Ramos (cell line): ENCODE results near the gene HDAC8.

ENCODE experiments used
- in situ Hi-C: fragments of 300-500 bp; cut with MboI; formaldehyde crosslinking; loops from one replicate; pipeline ENCODE4 v1.14.3; 2022; ENCODE audit warnings: low sequenced_read_pairs; ENCODE audit not compliant: unreplicated experiment

The HDAC8 gene

GRCh38 chrX:72304877-72305276 lies 267.8 kb downstream of the HDAC8 start:
- in situ Hi-C loops, result no loop called here

GRCh38 chrX:72301781-72302180 lies 270.9 kb downstream of the HDAC8 start:
- in situ Hi-C loops, result no loop called here

GRCh38 chrX:72299891-72300630 lies 272.6 kb downstream of the HDAC8 start:
- in situ Hi-C loops, result no loop called here

DNA sequence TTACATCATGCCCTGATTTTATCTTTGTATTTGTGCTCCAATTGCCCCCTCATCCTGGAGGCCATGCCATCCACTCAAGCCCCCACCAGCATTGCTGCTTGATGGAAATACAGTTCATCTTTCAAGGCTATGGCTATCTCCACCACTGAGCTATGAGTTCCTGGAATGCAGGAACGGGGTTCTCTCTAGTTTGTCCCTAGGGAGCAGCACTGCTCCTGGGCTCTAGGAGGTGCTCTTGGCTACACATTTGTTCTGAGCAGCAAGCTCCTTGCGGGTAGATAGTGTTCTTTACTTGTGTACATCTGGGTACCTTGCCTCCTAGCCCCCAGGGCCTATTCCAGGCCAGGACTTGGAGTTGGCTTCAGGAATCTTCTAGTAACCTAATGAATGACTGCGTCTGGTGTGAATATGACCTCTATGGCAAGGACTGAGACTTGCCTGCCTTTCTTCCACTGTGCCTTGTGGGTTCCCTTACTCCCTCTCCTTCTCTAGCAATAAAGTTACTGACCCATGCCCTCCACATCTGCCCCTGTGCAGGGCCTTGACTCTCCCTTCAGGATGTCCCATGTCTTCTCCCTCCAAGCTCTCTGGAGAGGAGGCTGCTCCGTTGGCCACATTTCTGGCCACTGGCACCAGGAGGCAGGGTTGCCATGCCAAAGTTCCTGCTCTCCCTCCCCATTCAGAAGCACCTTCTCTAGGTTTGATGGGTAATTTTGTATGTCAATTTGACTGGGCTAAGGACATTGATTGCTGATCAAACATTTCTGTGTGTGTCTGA lies 274.5 kb downstream of the HDAC8 start:
- in situ Hi-C loops, result no loop called here

- in situ Hi-C loops, result no loop called here
These were observed 275.7 kb downstream of the HDAC8 start for GRCh38 chrX:72296991-72297390.

- in situ Hi-C loops, result no loop called here
These were observed 276.9 kb downstream of the HDAC8 start for GRCh38 chrX:72295745-72296144.

DNA sequence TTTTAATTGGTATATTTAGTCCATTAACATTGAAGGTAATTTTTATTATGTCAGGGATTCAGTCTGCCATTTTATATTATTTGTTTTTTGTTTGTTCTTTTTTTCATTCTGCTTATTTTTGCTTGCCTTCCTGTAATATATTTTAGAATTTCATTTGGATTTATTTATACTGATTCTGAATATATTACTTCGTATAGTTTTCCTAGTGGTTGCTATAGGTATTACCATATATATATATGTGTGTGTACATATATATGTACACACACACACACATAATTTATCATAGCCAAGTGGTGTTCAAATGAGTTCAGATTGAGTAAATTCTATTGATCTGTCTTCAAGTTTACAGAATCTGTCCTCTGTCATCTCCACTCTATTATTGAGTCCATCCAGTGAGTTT lies 278.1 kb downstream of the HDAC8 start:
- in situ Hi-C loops, result no loop called here

DNA sequence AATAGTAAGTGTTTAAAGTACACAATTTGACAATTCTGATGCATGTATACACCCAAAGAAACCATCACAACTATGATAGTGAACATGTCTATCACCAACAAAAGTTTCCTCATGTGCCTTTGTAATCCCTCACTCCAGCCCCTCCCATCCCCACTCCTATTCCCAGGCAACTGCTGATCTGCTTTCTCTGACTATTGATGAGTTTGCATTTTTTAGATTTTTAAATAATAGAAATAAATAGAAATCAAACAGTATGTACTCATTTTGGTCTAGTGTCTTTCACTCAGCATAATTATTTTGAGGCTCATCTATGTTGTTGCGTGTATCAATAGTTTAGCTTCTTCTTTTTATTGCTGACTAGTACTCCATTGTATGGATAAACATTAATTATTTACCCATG lies 290.3 kb downstream of the HDAC8 start:
- in situ Hi-C loops, result no loop called here

- in situ Hi-C loops, result no loop called here
These were observed 292.3 kb downstream of the HDAC8 start for GRCh38 chrX:72280321-72280845.
